IgD-negative memory B cell (primary cell): ENCODE measurements around the gene TMEM119. TPM values are rescaled to one million over a fixed set of nuclear protein-coding genes. Genes with fewer than 3 reads are reported as not detected.
A peak's percentile ranks its signal among the peaks of the same experiment; 100 is the strongest.
"Not testable (repeated sequence)": the region's sequence is repeated elsewhere in the genome, so short reads cannot be mapped to it uniquely, and the experiment has no call there.

Experiments
- H3K27ac Mint-ChIP-seq, 3 donors: one replicate each; pipeline ENCODE4 v1.8.0; 2020 to 2022; ENCODE audit warnings: mild to moderate bottlenecking in 3 of 3, mixed read lengths in 3 of 3, moderate library complexity in 1 of 3
- H3K27me3 Mint-ChIP-seq: one replicate; pipeline ENCODE4 v1.8.0; 2021; ENCODE audit warnings: mixed read lengths
- H3K36me3 Mint-ChIP-seq: one replicate; pipeline ENCODE4 v1.8.0; 2020; ENCODE audit warnings: mild to moderate bottlenecking, mixed read lengths
- H3K4me1 Mint-ChIP-seq, 3 donors: one replicate each; pipeline ENCODE4 v1.8.0; 2020 to 2022; ENCODE audit warnings: mixed read lengths in 3 of 3, mild to moderate bottlenecking in 1 of 3
- H3K4me3 Mint-ChIP-seq, 4 donors: one replicate each; pipeline ENCODE4 v1.8.0; 2020 to 2022; ENCODE audit warnings: mild to moderate bottlenecking in 4 of 4, mixed read lengths in 4 of 4, moderate library complexity in 3 of 4
- H3K9me3 Mint-ChIP-seq, 3 donors: one replicate each; pipeline ENCODE4 v1.8.0; 2020 to 2021; ENCODE audit warnings: mixed read lengths in 3 of 3, mild to moderate bottlenecking in 1 of 3
- polyA plus RNA-seq: library from polyadenylated mRNA; unstranded; fragments of 300-500 nt; fragmentation: Illumina TruSeq; gene quantifications from one replicate; pipeline ENCODE4 v1.2.3, GENCODE V29; 2021

Gene TMEM119
- polyA plus RNA-seq, 1 donor from 2014 or later, result 0.33 TPM

- H3K4me3 Mint-ChIP-seq, result no peak overlapping the region
- H3K4me1 Mint-ChIP-seq, result peaks cover 28 to 40% (median 34%) of the 10 kb centered on the region in 3 donors
- peak overlapping the region in 1 of 3 donors; percentile 14 for H3K27ac Mint-ChIP-seq
- H3K36me3 Mint-ChIP-seq, result peaks cover 7% of the 10 kb centered on the region
- H3K27me3 Mint-ChIP-seq, result no peaks in the 10 kb centered on the region
- no peaks in the 10 kb centered on the region for H3K9me3 Mint-ChIP-seq
Observed at GRCh38 chr12:108625228-108625627, 27.3 kb upstream of the TMEM119 start.

- Mint-ChIP-seq H3K36me3 (peaks cover 9% of the 10 kb centered on the region), H3K4me3 (peak overlapping the region in 2 of 4 donors; percentile 3 to 55), H3K4me1 (peaks cover 24 to 35% (median 24%) of the 10 kb centered on the region in 3 donors), H3K27me3 (no peaks in the 10 kb centered on the region), H3K27ac (peak overlapping the region in 1 of 3 donors; percentile 67), H3K9me3 (no peaks in the 10 kb centered on the region)
Observed at GRCh38 chr12:108623577-108623976, 25.7 kb upstream of the TMEM119 start.

GRCh38 chr12:108622921-108623514 lies 25.1 kb upstream of the TMEM119 start:
- H3K4me3 Mint-ChIP-seq, result peak overlapping the region in 1 of 4 donors; percentile 3
- H3K27ac Mint-ChIP-seq, result no peak overlapping the region
- peaks cover 23 to 36% (median 24%) of the 10 kb centered on the region in 3 donors for H3K4me1 Mint-ChIP-seq
- peaks cover 7% of the 10 kb centered on the region for H3K36me3 Mint-ChIP-seq
- peaks cover 2% of the 10 kb centered on the region for H3K27me3 Mint-ChIP-seq
- no peaks in the 10 kb centered on the region for H3K9me3 Mint-ChIP-seq

GRCh38 chr12:108622421-108622820 lies 24.5 kb upstream of the TMEM119 start:
- Mint-ChIP-seq H3K27me3 (peaks cover 2% of the 10 kb centered on the region), H3K4me3 (peak overlapping the region in 1 of 4 donors; percentile 67), H3K36me3 (peaks cover 7% of the 10 kb centered on the region), H3K9me3 (no peaks in the 10 kb centered on the region), H3K4me1 (peaks cover 26 to 37% (median 29%) of the 10 kb centered on the region in 3 donors), H3K27ac (peak overlapping the region in 2 of 3 donors; percentile 60 to 90)

- Mint-ChIP-seq H3K9me3 (peaks cover 0 to 5% (median 0%) of the 10 kb centered on the region in 3 donors), H3K36me3 (peaks cover 8% of the 10 kb centered on the region), H3K27me3 (peaks cover 2% of the 10 kb centered on the region), H3K4me3 (no peak overlapping the region), H3K4me1 (peaks cover 36 to 47% (median 37%) of the 10 kb centered on the region in 3 donors), H3K27ac (peak overlapping the region in 1 of 3 donors; percentile 59)
Observed at GRCh38 chr12:108621161-108621560, 23.3 kb upstream of the TMEM119 start.

GRCh38 chr12:108620236-108620879 lies 22.5 kb upstream of the TMEM119 start:
- H3K36me3 Mint-ChIP-seq, result peaks cover 7% of the 10 kb centered on the region
- H3K27ac Mint-ChIP-seq, result peak overlapping the region in 2 of 3 donors; percentile 67 to 74
- peak overlapping the region in 1 of 4 donors; percentile 43 for H3K4me3 Mint-ChIP-seq
- peaks cover 0 to 7% (median 4%) of the 10 kb centered on the region in 3 donors for H3K9me3 Mint-ChIP-seq
- peaks cover 32 to 43% (median 37%) of the 10 kb centered on the region in 3 donors for H3K4me1 Mint-ChIP-seq
- H3K27me3 Mint-ChIP-seq, result peaks cover 2% of the 10 kb centered on the region

- Mint-ChIP-seq H3K27me3 (peaks cover 2% of the 10 kb centered on the region), H3K9me3 (peaks cover 0 to 7% (median 4%) of the 10 kb centered on the region in 3 donors), H3K4me1 (peaks cover 29 to 43% (median 31%) of the 10 kb centered on the region in 3 donors), H3K4me3 (no peak overlapping the region), H3K27ac (peak overlapping the region in 2 of 3 donors; percentile 67 to 74), H3K36me3 (peaks cover 7% of the 10 kb centered on the region)
Observed at GRCh38 chr12:108619369-108620160, 21.7 kb upstream of the TMEM119 start.

GRCh38 chr12:108618953-108619274 lies 21.0 kb upstream of the TMEM119 start:
- H3K27me3 Mint-ChIP-seq, H3K36me3 Mint-ChIP-seq, H3K9me3 Mint-ChIP-seq: not testable (repeated sequence)
- Mint-ChIP-seq H3K4me3 (peak overlapping the region in 1 of 4 donors; percentile 55), H3K4me1 (peaks cover 26 to 46% (median 29%) of the 10 kb centered on the region in 3 donors), H3K27ac (peak overlapping the region in 2 of 3 donors; percentile 74 to 96)

GRCh38 chr12:108618079-108618952 lies 20.4 kb upstream of the TMEM119 start:
- Mint-ChIP-seq H3K27ac (peak overlapping the region; percentile 74 to 98 (median 96)), H3K36me3 (peaks cover 5% of the 10 kb centered on the region), H3K27me3 (peaks cover 2% of the 10 kb centered on the region), H3K4me3 (peak overlapping the region in 3 of 4 donors; percentile 34 to 74 (median 41)), H3K9me3 (peaks cover 0 to 7% (median 4%) of the 10 kb centered on the region in 3 donors), H3K4me1 (peaks cover 26 to 50% (median 29%) of the 10 kb centered on the region in 3 donors)

GRCh38 chr12:108616941-108617858 lies 19.3 kb upstream of the TMEM119 start:
- H3K4me3 Mint-ChIP-seq, result peak overlapping the region; percentile 5 to 87 (median 53)

GRCh38 chr12:108616359-108616758 lies 18.5 kb upstream of the TMEM119 start:
- Mint-ChIP-seq H3K27me3 (peaks cover 2% of the 10 kb centered on the region), H3K4me1 (peaks cover 24 to 47% (median 38%) of the 10 kb centered on the region in 3 donors), H3K36me3 (peaks cover 5% of the 10 kb centered on the region), H3K27ac (peak overlapping the region; percentile 74 to 98 (median 96)), H3K4me3 (peak overlapping the region in 1 of 4 donors; percentile 79), H3K9me3 (peaks cover 0 to 7% (median 4%) of the 10 kb centered on the region in 3 donors)

More at GRCh38 chr12:108616941-108617858, 19.3 kb upstream of the TMEM119 start:
- H3K36me3 Mint-ChIP-seq, result peaks cover 5% of the 10 kb centered on the region
- peak overlapping the region; percentile 74 to 98 (median 96) for H3K27ac Mint-ChIP-seq
- H3K27me3 Mint-ChIP-seq, result peaks cover 2% of the 10 kb centered on the region
- H3K4me1 Mint-ChIP-seq, result peaks cover 23 to 49% (median 30%) of the 10 kb centered on the region in 3 donors
- peaks cover 0 to 7% (median 4%) of the 10 kb centered on the region in 3 donors for H3K9me3 Mint-ChIP-seq

- Mint-ChIP-seq H3K4me3 (no peak overlapping the region), H3K36me3 (peaks cover 4% of the 10 kb centered on the region), H3K4me1 (peaks cover 24 to 44% (median 34%) of the 10 kb centered on the region in 3 donors), H3K27me3 (peaks cover 2% of the 10 kb centered on the region), H3K9me3 (peaks cover 0 to 7% (median 4%) of the 10 kb centered on the region in 3 donors), H3K27ac (peak overlapping the region in 2 of 3 donors; percentile 59 to 96)
Observed at GRCh38 chr12:108615918-108616317, 18.0 kb upstream of the TMEM119 start.

- Mint-ChIP-seq H3K27ac (peak overlapping the region; percentile 20 to 76 (median 65)), H3K4me3 (no peak overlapping the region), H3K36me3 (peaks cover 1% of the 10 kb centered on the region), H3K27me3 (peaks cover 3% of the 10 kb centered on the region), H3K4me1 (peaks cover 24 to 41% (median 33%) of the 10 kb centered on the region in 3 donors), H3K9me3 (peaks cover 0 to 7% (median 4%) of the 10 kb centered on the region in 3 donors)
Observed at GRCh38 chr12:108614639-108615038, 16.8 kb upstream of the TMEM119 start.
